Measurements from ENCODE around the gene CAT.

DNA sequence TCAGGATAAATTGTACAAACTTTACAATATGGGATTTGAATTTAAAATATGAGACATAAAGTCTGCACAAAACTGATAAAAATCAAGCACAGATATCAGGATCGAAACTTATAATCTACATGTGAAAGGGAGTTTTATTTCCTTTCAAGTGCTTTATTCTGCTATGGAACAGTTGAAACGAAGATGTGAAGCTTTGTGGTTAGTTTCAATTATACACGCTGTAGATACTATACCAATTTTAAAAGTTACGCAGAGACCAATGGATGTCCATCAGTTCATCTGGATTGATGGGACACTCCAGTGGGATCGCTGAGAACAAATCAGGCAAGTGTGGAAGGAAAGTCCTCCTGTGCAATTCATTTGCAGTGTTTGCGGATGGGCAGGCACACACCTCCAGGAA, 34.5 kb upstream of the CAT start:
- TF ChIP-seq EZH2 (IDR thresholded peaks at IDR 0.05; ENCODE audit: low read length, missing control alignments), result no peak
- TF ChIP-seq, protein P1, sequence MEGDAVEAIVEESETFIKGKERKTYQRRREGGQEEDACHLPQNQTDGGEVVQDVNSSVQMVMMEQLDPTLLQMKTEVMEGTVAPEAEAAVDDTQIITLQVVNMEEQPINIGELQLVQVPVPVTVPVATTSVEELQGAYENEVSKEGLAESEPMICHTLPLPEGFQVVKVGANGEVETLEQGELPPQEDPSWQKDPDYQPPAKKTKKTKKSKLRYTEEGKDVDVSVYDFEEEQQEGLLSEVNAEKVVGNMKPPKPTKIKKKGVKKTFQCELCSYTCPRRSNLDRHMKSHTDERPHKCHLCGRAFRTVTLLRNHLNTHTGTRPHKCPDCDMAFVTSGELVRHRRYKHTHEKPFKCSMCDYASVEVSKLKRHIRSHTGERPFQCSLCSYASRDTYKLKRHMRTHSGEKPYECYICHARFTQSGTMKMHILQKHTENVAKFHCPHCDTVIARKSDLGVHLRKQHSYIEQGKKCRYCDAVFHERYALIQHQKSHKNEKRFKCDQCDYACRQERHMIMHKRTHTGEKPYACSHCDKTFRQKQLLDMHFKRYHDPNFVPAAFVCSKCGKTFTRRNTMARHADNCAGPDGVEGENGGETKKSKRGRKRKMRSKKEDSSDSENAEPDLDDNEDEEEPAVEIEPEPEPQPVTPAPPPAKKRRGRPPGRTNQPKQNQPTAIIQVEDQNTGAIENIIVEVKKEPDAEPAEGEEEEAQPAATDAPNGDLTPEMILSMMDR (conservative IDR thresholded peaks at IDR 0.05 in 1 of 2, IDR thresholded peaks at IDR 0.05 in 1 of 2; ENCODE audit: low read depth in 1 of 2, low read length in 2 of 2), result no peak

All from fibroblast of lung (primary cell).